HFF-Myc (cell line): Measurements from ENCODE around the gene POLR2L.

Experiments
- DNase-seq: peaks from one replicate; pipeline ENCODE4 v3.0.0-alpha.2; 2011; ENCODE audit warnings: low read depth; ENCODE audit errors: extremely low read depth
- H3K4me3 ChIP-seq: replicated peaks from 2 replicates; pipeline ENCODE4 v1.5.1; 2011; ENCODE audit warnings: low read depth, mild to moderate bottlenecking, control low read depth, low read length
- CTCF ChIP-seq: IDR thresholded peaks from 2 replicates; pipeline ENCODE4 v1.5.1; 2012; ENCODE audit warnings: mild to moderate bottlenecking, low read depth, low read length, control low read depth; ENCODE audit errors: missing control alignments

Gene POLR2L

GRCh38 chr11:842370-843002 is at the start of gene POLR2L, which contains the start of gene TSPAN4:
Gene POLR2L (minus strand): TSS chr11:842529. CDS start chr11:842508, 21 bp downstream.
Gene TSPAN4 (plus strand): TSS chr11:842852. CDS start chr11:850305, 7,453 bp downstream.
- peak; percentile 62 for DNase-seq
- H3K4me3 ChIP-seq, result peak within 1 kb of the TSS; percentile 98
- TF ChIP-seq CTCF, result no peak

GRCh38 chr11:890794-891540 is 48.6 kb upstream of the POLR2L start:
- no peak for TF ChIP-seq CTCF
- H3K4me3 ChIP-seq, result no peak overlapping the region
- DNase-seq, result no peak

- TF ChIP-seq CTCF, result no peak
- no peak for DNase-seq
- H3K4me3 ChIP-seq, result no peak overlapping the region
Measured at GRCh38 chr11:889687-890475, 47.6 kb upstream of the POLR2L start.

- TF ChIP-seq CTCF, result no peak
- no peak for DNase-seq
- no peak overlapping the region for H3K4me3 ChIP-seq
Measured at GRCh38 chr11:889257-889656, 46.9 kb upstream of the POLR2L start.

- DNase-seq, result no peak
- no peak overlapping the region for H3K4me3 ChIP-seq
- TF ChIP-seq CTCF, result no peak
Measured at GRCh38 chr11:888310-889212, 46.2 kb upstream of the POLR2L start.

- TF ChIP-seq CTCF, result no peak
- no peak for DNase-seq
- no peak overlapping the region for H3K4me3 ChIP-seq
Measured at GRCh38 chr11:887589-887988, 45.3 kb upstream of the POLR2L start.
